Activated naive CD8-positive, alpha-beta T cell treated with anti-CD3 and anti-CD28 coated beads, Interleukin-2, amount 50 U/mL, for 16 hours (primary cell): ENCODE results near the gene UBA1.
A peak's percentile ranks its signal among the peaks of the same experiment; 100 is the strongest.

Source experiments
- DNase-seq: peaks from one replicate; pipeline ENCODE4 v3.0.0-alpha.2; 2020; ENCODE audit warnings: low read depth, low spot score

Gene UBA1

DNA sequence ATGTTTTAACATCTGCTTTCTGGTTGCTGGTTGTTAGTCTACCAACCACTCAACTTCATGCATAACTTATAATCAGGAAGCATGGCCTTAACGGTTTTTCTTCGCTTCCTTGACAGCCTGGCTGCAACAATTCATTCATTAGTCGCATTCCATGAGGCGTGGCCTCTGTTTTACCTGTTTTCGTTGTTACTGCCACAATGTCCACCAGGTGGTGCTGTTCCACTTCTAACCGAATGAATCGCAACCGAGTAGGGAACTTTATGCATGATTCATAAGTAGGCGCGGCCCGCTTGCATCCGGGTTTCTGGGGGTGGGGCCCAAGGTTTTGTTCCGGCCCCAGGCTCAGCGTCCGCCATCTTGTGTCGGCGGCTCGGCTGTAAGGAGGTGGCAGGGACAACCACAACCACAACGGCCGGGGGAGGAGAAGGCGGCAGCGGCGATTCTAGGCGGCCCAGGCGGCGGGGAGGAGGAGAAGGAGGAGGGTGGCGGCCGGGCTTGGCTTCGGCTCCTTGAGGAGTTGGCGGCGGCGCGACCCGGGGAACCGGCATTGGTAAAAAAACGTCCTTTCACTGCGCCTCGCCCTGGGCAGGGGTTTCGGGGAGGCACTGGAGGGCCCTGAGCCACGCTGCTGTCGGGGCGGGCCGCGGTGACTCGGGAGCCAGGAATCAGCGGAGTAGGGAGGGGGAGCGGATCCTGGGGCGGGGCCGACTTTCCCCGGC lies at the start of gene UBA1:
UBA1 (plus strand) TSS at position 355 of the 719 bp plus-strand sequence. CDS start 4,974 bp downstream, outside the sequence.
- peak; percentile 75 for DNase-seq

DNA sequence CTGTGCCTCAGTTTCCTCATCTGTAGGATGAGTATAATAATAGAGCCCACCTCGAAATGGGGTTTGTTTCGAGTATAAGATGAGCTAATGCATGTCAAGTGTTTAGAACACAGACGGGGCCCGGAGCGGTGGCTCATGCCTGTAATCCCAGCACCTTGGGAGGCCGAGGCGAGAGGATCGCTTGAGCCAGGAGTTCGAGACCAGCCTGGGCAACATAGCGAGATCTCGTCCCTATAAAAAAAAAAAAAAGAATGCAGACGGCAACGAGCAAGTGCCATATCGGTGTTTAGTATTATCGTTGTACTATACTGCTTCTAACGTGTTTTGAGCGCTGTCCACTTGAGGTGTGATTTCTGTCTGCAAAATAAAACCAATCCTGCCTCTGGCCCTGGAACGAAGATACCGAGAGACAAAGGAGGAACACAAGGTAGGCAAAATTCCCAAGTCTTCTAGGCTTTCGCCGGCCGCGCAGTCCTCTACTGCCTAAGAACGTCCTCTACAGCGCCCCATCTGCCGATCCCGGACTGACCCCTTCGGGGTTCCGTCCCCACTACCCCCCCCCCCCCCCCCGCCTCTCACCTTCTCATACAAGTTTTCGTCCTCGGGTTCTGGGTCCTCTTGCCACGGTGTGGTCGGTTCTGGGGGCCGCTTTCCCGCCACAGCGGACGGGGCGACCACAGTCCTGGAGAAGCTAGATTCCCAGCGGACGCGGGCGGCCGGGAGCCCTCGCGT lies 49.6 kb upstream of the UBA1 start:
- DNase-seq: no peak

DNA sequence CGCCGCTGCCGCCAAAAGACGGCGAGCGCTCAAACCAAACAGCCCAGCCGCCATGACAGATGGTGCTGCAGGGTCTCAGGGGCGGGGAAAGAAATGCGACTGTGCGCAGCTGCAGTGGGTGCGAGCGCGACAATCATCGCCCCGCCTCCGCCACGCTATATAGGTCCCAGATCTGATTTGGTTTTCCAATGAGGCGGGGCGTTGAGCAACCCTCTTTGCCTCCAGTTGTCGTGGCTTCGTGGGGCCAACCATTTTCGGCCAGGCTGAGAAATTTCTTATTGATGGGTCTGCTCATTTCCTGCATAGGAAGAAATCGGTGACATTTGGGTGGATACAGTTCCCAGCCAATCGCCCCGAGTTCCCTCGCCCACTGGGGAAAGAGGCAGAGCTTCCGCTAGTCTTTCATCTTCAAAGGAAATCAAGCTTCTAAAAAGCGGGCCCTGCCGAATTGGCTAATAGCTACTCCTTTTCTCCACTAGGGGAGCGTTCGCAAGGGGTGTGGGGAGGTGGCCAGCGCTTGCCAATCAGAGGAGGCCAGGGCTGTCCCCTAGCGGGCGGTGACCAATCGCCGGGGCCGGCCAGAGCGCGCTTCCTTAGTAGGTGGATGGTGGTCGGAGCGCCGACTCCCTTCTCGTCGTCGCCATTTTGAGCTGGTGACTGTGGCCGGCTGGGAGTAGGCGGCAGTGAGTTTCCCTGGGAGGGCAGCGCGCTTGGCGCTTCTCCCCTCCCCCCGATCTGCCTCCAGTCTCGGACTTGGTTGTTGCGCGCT lies 48.8 kb upstream of the UBA1 start, which contains the start of the genes NDUFB11 and RBM10:
NDUFB11 (minus strand) TSS at position 77 of the 769 bp plus-strand sequence; CDS start at position 54, 23 bp downstream.
RBM10 (plus strand) TSS at position 596 of the 769 bp plus-strand sequence. CDS start 2,261 bp downstream, outside the sequence.
- peak; percentile 73 for DNase-seq

DNA sequence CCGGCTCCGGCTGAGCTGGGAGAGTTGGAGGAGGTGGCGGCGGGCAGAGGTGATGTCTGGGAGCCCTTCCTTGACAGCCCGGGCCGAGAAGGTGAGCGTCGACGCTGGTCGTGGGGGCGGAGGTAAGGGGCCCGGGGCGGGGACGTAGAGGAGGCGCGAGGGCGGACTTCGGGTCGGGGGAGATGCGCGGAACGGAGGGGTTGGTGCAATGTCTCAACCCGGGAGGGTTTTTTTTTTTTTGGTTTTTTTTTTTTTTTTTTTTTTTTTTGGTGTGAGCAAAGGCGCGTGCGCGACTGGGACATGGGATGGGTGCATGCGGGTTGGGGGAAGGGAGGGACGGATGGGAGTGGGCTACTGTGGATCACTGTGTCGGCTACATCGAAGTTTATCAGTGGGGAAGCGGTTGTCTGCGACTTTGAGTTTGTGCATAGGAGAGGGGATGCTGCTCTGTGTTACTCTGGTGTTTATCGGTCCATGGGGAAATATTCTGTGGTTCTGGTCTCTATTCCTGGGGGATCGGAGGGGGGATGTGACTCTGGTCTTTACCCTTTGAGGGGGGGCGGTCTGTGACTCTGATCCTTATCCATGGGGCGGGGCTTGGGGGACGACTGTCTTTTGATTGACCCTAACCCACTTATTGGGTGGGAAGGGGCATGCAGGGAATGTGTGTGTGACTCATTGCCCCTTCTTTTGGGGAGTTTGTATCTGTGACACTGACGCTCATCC lies 48.1 kb upstream of the UBA1 start:
- DNase-seq: no peak

DNA sequence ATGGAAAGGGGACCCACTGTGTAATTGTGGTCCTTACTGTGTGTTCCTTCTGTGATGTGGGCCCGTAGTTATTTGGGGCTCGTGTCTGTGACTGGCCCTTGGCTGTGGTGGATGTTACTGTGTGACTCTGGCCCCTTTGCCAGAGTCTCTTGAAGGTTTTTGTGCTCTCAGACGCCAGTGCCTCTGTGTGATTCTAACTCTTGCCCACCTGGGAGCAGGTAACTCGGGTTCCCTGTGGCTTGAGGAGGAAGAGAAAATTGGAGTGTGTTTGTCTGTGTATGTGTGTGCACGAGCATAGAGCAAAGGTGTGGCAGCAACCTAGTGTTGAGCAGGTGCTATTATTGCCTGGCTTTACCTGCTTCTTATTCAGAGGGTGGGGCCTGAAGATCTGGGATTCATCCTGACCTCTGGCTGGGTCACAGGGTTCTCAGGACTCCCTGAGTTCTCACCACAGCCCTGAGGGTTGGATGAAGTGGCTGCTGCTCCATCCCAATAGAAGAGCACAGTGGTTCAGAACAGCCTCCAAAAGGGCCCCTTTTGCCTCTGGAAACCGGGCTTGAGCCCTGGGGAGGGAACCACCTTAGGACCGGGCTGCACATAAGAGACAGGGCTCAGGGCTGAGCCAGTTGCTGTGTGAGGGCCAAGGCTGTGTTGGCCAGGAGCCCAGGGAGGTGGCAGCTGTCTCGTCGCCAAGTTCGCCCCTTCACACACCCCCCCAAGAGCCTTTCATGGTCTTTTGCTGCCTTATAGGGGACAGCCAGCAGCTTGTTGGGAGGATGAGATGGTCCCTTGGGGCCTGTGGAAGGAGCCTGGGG lies 47.3 kb upstream of the UBA1 start:
- no peak for DNase-seq

DNA sequence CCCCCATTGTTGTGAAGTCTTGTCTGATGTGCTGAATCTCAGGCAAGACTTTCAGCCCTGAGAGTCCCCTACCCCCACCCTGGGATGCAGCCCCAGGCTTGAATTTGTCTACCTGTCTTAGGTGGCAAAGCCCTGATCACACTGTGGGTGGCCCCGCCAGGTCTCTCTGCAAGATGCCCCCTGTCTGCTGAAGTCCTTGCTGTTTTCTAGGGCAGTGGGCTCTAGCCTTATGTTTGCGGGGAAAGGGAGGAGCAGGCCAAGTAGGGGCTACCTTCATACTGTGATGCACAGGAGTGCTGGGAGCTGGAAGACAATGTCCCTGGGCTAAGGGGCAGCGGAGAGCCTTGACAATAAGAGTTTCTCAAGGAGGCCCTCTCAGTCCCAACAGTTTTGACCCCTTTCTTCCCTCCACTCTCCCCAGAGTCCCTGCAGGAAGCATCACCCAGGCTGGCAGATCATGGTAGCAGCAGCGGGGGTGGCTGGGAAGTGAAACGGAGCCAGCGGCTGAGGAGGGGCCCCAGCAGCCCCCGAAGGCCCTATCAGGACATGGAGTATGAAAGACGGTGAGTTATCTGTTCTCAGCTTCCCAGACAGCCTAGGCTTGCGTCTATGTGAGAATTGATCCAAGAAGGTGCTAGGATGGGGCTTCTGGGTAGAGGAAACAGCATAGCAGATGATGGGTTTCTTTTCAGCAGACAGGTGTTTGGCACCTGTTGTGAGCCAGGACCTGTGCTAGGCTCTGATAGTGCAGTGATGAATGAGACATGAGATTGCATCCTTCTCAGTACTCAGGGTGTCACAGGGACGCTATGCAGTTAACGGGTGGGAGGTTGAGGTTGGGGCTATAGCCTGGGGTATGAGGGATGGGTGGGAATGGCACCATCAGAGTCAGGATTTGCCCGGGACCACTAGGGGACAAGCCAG lies 46.4 kb upstream of the UBA1 start:
- DNase-seq: no peak

DNA sequence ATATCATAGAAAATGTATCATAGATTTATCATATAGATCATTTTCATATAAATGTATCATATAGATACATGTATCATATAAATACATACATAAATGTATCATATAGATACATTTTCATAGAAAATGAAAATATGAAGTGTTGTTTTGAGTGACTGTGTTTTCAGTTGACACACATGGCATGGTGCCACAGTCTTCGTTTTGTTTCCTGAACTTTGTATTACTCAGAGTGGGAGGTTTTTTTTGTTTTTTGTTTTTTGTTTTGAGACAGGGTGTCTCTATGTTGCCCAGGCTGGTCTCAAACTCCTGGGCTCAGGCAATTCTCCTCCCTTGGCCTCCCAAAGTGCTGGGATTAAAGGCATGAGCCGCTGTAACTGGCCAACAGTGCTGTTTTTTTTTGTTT lies 44.7 kb upstream of the UBA1 start:
- DNase-seq: no peak

DNA sequence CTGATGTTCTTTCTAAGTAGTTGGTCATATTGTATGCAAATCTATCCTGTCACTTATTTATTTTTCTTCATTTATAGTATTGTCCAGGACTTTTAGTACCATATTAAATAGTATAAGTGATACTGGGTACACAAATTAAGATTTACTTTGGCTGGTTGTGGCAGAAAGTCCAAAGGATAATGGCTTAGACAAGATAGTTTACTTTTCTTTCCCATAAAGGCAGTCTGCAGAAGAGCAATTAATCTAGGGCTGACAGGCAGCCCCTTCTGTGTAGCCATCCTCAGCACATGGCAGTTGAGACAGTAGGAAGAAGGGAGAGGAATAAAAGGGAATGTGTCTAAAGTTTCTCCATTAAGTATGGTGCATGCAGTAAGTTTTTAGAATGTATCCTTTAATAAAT lies 42.2 kb upstream of the UBA1 start:
- DNase-seq: no peak

DNA sequence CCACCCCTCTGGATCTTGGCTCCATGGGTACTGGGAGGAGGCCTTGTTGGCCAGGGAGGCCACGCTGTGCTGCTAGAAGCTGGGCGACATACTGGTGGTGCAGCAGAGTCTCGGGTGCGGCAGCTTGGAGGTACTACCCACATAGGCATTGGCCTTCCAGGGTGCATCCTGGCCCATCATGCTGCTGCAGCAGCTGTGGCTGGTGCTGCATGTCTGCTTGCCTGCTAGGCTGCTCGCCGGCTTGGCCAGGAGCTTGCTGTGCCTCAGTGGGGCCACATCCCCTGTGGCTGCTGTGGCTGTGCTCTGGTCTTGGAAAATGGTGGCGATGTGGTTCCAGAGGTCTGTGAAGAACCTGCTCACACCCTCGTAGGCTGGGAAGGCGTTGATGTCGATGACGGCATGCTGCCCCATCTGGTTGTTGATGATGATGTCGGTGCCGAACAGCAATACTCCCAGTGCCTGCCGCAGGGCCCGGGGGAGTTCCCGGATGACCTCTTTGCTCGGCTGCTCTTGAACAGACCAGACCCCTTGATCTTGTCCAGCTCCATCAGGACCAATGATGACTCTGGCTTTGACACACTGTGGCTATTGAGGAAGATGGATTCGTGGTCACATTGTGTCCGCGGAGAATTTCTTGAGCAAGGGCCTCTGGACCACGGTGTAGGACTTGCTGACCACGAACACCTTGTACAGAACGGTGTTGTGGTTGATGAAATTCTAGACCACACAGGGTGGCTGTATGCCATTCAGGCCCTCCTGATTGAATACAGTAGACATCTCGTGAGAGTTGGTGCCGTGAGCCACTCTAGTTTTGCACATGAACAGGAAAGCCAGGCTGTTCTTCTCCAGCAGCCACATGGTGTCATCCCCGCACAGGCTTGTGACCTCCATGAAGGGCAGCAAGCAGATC lies 36.8 kb upstream of the UBA1 start:
- DNase-seq: no peak

DNA sequence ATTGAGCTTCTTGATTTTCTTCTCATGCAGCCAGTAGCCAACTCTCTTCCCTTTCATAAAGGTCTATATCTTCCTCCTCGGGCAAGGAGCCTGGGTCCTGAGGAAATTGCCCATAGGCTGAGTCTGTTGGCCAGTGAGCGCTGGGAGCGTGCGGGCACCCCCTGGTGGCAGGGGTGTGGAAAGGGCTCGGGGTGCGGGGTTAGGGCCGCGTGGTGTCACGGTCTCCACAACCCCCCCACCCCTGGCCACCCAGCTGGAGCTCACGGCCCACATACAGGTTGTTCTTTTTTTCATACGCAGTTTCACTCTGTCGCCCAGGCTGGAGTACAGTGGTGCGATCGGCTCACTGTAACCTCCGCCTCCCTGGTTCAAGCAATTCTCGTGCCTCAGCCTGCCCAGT lies 35.5 kb upstream of the UBA1 start:
- no peak for DNase-seq

DNA sequence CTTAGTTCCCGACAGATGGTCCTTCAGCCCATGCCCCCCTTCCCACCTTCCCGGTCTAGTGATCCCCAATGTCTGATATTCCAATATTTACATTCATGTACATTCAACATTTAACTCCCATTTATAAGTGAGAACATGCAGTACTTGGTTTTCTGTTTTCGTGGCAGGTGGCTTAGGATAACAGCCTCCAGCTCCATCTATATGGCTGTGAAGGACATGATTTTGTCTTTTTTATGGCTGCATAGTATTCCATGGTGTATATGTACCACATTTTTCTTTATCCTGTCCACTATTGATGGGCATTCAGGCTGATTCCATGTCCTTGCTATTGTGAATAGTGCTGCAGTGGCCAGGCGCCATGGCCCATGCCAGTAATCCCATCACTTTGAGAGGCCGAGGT lies 34.8 kb upstream of the UBA1 start:
- no peak for DNase-seq

DNA sequence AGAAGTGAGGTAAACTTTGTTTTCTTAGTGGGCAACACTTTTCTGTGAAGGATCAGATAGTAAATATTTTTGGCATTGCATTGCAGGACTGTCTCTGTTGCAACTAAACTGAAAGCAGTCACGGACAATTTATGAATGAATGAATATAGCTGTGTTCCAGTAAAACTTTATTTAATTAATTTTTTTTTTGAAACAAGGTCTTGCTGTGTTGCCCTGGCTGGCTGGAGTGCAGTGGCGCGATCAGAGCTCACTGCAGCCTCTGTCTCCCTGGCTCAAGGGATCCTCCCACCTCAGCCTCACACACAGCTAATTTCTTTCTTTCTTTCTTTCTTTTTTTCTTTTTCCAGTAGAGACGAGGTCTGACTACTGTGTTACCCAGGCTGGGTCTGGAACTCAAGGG lies 32.8 kb upstream of the UBA1 start:
- DNase-seq: no peak

DNA sequence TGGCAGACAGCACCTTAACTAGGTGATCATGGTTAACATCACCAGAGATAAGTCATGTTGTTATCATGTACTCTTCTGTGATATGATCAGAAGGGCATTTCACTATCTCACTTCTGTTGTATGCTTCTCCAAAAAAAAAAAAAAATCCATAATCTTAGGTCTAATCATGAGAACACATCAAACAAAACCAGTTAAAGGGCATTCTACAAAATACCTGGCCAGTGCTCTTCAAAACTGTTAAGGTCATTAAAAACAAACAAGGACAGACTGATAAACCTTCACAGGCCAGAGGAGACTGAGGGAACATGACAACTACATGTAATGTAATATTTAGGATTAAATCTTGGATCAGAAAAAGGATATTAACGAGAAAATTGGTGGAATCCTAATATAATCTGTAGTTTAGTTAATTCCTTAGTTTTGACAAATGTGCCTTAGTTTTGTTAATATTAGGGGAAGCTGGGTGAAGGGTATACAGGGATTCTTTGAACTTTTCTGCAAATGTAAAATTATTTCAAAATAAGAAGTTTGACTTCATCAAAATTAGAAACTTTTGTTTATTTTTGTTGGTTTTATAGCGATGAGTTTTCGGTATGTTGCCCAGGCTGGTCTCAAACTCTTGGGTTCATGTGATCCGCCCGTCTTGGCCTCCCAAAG lies 30.6 kb upstream of the UBA1 start:
- no peak for DNase-seq

DNA sequence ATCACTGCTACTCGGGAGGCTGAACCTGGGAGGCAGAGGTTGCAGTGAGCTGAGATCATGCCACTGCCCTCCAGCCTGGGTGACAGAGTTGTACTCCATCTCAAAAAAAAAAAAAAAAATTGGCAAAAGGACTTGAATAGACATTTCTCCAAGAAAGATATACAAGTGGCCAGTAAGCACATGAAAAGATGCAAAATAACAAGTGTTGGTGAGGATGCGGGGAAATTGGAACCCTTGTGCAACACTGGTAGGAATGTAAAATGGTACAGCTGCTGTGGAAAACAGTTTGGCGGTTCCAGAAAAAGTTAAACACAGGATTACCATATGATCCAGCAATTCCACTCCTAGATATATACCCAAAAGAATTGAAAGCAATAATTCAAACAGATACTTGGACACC lies 29.2 kb upstream of the UBA1 start:
- DNase-seq: no peak

DNA sequence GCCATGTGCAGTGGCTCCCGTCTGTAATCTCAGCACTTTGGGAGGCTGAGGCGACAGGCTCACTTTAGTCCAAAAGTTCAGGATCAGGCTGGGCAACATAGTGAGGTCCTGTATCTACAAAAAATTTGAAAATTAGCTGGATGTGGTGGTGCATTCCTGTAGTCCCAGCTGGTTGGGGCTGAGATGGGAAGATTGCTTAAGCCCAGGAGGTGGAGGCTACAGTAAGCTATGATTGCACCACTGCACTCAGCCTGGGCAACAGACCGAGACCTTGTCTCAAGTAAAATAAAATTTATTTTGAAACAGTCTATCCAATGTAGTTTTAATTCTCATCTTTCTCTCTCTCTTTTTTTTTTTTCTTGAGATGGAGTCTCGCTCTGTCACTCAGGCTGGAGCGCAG lies 27.5 kb upstream of the UBA1 start:
- DNase-seq: no peak

DNA sequence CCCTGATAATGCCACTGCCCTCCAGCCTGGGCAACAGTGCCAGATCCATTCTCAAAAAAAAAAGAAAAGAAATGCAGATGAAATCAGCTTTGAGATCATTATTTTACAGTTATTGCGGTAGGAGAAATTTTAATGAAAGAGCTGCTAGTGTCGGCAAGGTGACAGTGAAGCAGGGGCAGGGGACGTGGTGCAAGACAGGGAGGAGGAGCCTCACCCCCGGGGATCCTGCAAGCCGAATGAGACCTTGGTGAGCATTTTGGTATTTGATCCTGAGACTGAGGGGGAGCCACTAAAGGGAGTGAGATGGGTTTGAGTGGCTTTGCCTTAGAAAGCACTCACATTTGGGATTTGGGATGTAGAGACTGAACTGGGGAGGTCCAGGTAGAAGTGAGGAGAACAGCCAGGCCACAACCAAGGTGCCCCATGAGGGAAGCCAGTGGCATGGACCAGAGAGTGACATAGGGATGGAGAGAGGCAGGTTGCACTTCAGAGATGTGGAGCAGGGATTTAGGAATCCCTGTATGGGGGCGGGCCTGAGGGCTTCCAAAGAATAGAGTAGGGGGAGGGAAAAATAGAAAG lies 25.0 kb upstream of the UBA1 start:
- DNase-seq: no peak

DNA sequence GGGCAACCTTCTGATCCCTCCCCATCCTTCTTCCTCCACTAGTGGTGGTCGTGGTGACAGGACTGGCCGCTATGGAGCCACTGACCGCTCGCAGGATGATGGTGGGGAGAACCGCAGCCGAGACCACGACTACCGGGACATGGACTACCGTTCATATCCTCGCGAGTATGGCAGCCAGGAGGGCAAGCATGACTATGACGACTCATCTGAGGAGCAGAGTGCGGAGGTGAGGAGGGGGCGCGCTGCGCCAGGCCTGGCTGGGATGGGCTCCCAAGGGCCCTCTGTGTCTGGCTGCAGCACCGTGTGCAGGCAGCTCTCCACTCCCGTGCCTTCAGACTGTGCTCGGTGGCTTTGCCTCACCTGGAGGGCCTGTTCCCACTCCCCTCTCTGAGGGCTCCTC lies 24.4 kb upstream of the UBA1 start:
- no peak for DNase-seq
